Activated CD4-positive, alpha-beta T cell treated with anti-CD3 and anti-CD28 coated beads, Interleukin-2, amount 10 ng/mL, durations not matched to agents 24 days and 14 days (primary cell): ENCODE results near the gene PRPF18. TPM values are rescaled to one million over a fixed set of nuclear protein-coding genes. Genes with fewer than 3 reads are reported as not detected.

Experiments used
- DNase-seq: peaks from one replicate; pipeline ENCODE4 v3.0.0; 2022
- H3K27ac Mint-ChIP-seq: one replicate; pipeline ENCODE4 v1.8.0; 2022; ENCODE audit warnings: mild to moderate bottlenecking, mixed read lengths
- H3K27me3 Mint-ChIP-seq: one replicate; pipeline ENCODE4 v1.8.0; 2022; ENCODE audit warnings: mixed read lengths
- H3K36me3 Mint-ChIP-seq: one replicate; pipeline ENCODE4 v1.8.0; 2022; ENCODE audit warnings: low read depth, mild to moderate bottlenecking, mixed read lengths
- H3K4me1 Mint-ChIP-seq: one replicate; pipeline ENCODE4 v1.8.0; 2021; ENCODE audit warnings: mixed read lengths
- H3K4me3 Mint-ChIP-seq: one replicate; pipeline ENCODE4 v1.8.0; 2022; ENCODE audit warnings: mild to moderate bottlenecking, moderate library complexity, mixed read lengths
- H3K9me3 Mint-ChIP-seq: one replicate; pipeline ENCODE4 v1.8.0; 2021; ENCODE audit warnings: mixed read lengths
- intact Hi-C: fragments of 100-400 bp; cut with micrococcal nuclease; formaldehyde crosslinking; loops from one replicate; pipeline ENCODE4 v1.15.1; 2023
- total RNA-seq: library from RNA; stranded (reverse); gene quantifications from 2 replicates; pipeline ENCODE4 v1.2.3, GENCODE V29; 2022

Gene PRPF18
- total RNA-seq, 1 donor from 2014 or later = 23.4 TPM

- Mint-ChIP-seq H3K4me3 (no peak overlapping the region), H3K36me3 (peaks cover 35% of the 10 kb centered on the region), H3K4me1 (no peaks in the 10 kb centered on the region), H3K27me3 (no peaks in the 10 kb centered on the region), H3K9me3 (peaks cover 18% of the 10 kb centered on the region), H3K27ac (no peak overlapping the region)
- no peak for DNase-seq
- intact Hi-C loops = no loop called here
These were observed 50.6 kb downstream of the PRPF18 start for GRCh38 chr10:13637303-13637856.

- intact Hi-C loops = no loop called here
- Mint-ChIP-seq H3K27ac (no peak overlapping the region), H3K36me3 (peaks cover 38% of the 10 kb centered on the region), H3K4me3 (no peak overlapping the region), H3K4me1 (no peaks in the 10 kb centered on the region), H3K9me3 (peaks cover 23% of the 10 kb centered on the region), H3K27me3 (no peaks in the 10 kb centered on the region)
- no peak for DNase-seq
These were observed 51.1 kb downstream of the PRPF18 start for GRCh38 chr10:13637894-13638293.

- Mint-ChIP-seq H3K4me3 (no peak overlapping the region), H3K27me3 (no peaks in the 10 kb centered on the region), H3K36me3 (peaks cover 46% of the 10 kb centered on the region), H3K9me3 (peaks cover 26% of the 10 kb centered on the region), H3K4me1 (no peaks in the 10 kb centered on the region), H3K27ac (no peak overlapping the region)
- no peak for DNase-seq
- intact Hi-C loops = no loop called here
These were observed 55.5 kb downstream of the PRPF18 start for GRCh38 chr10:13642293-13642692.

GRCh38 chr10:13643016-13643415, 56.3 kb downstream of the PRPF18 start:
- no peak overlapping the region for H3K4me3 Mint-ChIP-seq
- peaks cover 46% of the 10 kb centered on the region for H3K36me3 Mint-ChIP-seq
- peaks cover 26% of the 10 kb centered on the region for H3K9me3 Mint-ChIP-seq
- intact Hi-C loops = no loop called here
- H3K4me1 Mint-ChIP-seq = no peaks in the 10 kb centered on the region
- DNase-seq = no peak
- no peak overlapping the region for H3K27ac Mint-ChIP-seq
- no peaks in the 10 kb centered on the region for H3K27me3 Mint-ChIP-seq

GRCh38 chr10:13644866-13645265, 58.1 kb downstream of the PRPF18 start:
- Mint-ChIP-seq H3K27ac (no peak overlapping the region), H3K4me3 (no peak overlapping the region), H3K9me3 (peaks cover 26% of the 10 kb centered on the region), H3K27me3 (no peaks in the 10 kb centered on the region), H3K36me3 (peaks cover 49% of the 10 kb centered on the region), H3K4me1 (peaks cover 7% of the 10 kb centered on the region)
- intact Hi-C loops = no loop called here
- no peak for DNase-seq

GRCh38 chr10:13648425-13648824, 61.7 kb downstream of the PRPF18 start:
- no peaks in the 10 kb centered on the region for H3K9me3 Mint-ChIP-seq
- H3K27me3 Mint-ChIP-seq = no peaks in the 10 kb centered on the region
- intact Hi-C loops = no loop called here
- H3K4me1 Mint-ChIP-seq = peaks cover 7% of the 10 kb centered on the region
- H3K4me3 Mint-ChIP-seq = no peak overlapping the region
- no peak for DNase-seq
- H3K27ac Mint-ChIP-seq = no peak overlapping the region
- H3K36me3 Mint-ChIP-seq = peaks cover 19% of the 10 kb centered on the region

GRCh38 chr10:13649844-13650520, 63.2 kb downstream of the PRPF18 start:
- Mint-ChIP-seq H3K27ac (no peak overlapping the region), H3K4me1 (peaks cover 7% of the 10 kb centered on the region), H3K4me3 (no peak overlapping the region), H3K9me3 (no peaks in the 10 kb centered on the region), H3K36me3 (peaks cover 19% of the 10 kb centered on the region), H3K27me3 (no peaks in the 10 kb centered on the region)
- intact Hi-C loops = no loop called here
- DNase-seq = no peak

- H3K27ac Mint-ChIP-seq = no peak overlapping the region
These were observed 64.2 kb downstream of the PRPF18 start for GRCh38 chr10:13650961-13651360.

GRCh38 chr10:13651969-13652720, 65.4 kb downstream of the PRPF18 start:
- H3K9me3 Mint-ChIP-seq = no peaks in the 10 kb centered on the region
- peaks cover 10% of the 10 kb centered on the region for H3K36me3 Mint-ChIP-seq
- no peak overlapping the region for H3K27ac Mint-ChIP-seq
- intact Hi-C loops = no loop called here
- no peak overlapping the region for H3K4me3 Mint-ChIP-seq
- peaks cover 7% of the 10 kb centered on the region for H3K4me1 Mint-ChIP-seq
- H3K27me3 Mint-ChIP-seq = no peaks in the 10 kb centered on the region
- no peak for DNase-seq

More at GRCh38 chr10:13650961-13651360, 64.2 kb downstream of the PRPF18 start:
- intact Hi-C loops = no loop called here
- peaks cover 7% of the 10 kb centered on the region for H3K4me1 Mint-ChIP-seq
- H3K36me3 Mint-ChIP-seq = peaks cover 16% of the 10 kb centered on the region
- no peaks in the 10 kb centered on the region for H3K9me3 Mint-ChIP-seq
- no peak overlapping the region for H3K4me3 Mint-ChIP-seq
- DNase-seq = no peak
- H3K27me3 Mint-ChIP-seq = no peaks in the 10 kb centered on the region

- H3K27ac Mint-ChIP-seq = no peak overlapping the region
- peaks cover 10% of the 10 kb centered on the region for H3K36me3 Mint-ChIP-seq
- no peak for DNase-seq
- no peaks in the 10 kb centered on the region for H3K9me3 Mint-ChIP-seq
- intact Hi-C loops = no loop called here
- H3K27me3 Mint-ChIP-seq = no peaks in the 10 kb centered on the region
- peaks cover 7% of the 10 kb centered on the region for H3K4me1 Mint-ChIP-seq
- no peak overlapping the region for H3K4me3 Mint-ChIP-seq
These were observed 66.1 kb downstream of the PRPF18 start for GRCh38 chr10:13652860-13653259.

- H3K4me3 Mint-ChIP-seq = no peak overlapping the region
- intact Hi-C loops = no loop called here
- no peak overlapping the region for H3K27ac Mint-ChIP-seq
These were observed 67.5 kb downstream of the PRPF18 start for GRCh38 chr10:13654118-13654830.

GRCh38 chr10:13654846-13655245, 68.1 kb downstream of the PRPF18 start:
- Mint-ChIP-seq H3K9me3 (no peaks in the 10 kb centered on the region), H3K36me3 (no peaks in the 10 kb centered on the region), H3K4me1 (no peaks in the 10 kb centered on the region), H3K27ac (no peak overlapping the region), H3K27me3 (no peaks in the 10 kb centered on the region), H3K4me3 (no peak overlapping the region)
- intact Hi-C loops = no loop called here
- DNase-seq = no peak

More at GRCh38 chr10:13654118-13654830, 67.5 kb downstream of the PRPF18 start:
- no peak for DNase-seq
- Mint-ChIP-seq H3K9me3 (no peaks in the 10 kb centered on the region), H3K27me3 (no peaks in the 10 kb centered on the region), H3K4me1 (no peaks in the 10 kb centered on the region), H3K36me3 (no peaks in the 10 kb centered on the region)

GRCh38 chr10:13656337-13657100, 69.8 kb downstream of the PRPF18 start:
- no peak overlapping the region for H3K4me3 Mint-ChIP-seq
- no peaks in the 10 kb centered on the region for H3K9me3 Mint-ChIP-seq
- intact Hi-C loops = no loop called here

More at GRCh38 chr10:13656337-13657100, 69.8 kb downstream of the PRPF18 start:
- Mint-ChIP-seq H3K4me1 (peaks cover 7% of the 10 kb centered on the region), H3K27ac (no peak overlapping the region), H3K36me3 (no peaks in the 10 kb centered on the region), H3K27me3 (no peaks in the 10 kb centered on the region)
- no peak for DNase-seq
